DND-41 (cell line): ENCODE data around the gene PTPRJ.

Experiments
- CTCF ChIP-seq: IDR thresholded peaks from 2 replicates; pipeline ENCODE4 v1.5.1; 2012; ENCODE audit warnings: borderline replicate concordance, low read length, moderate library complexity, mild to moderate bottlenecking; ENCODE audit not compliant: poor library complexity, severe bottlenecking; ENCODE audit errors: extremely low read depth
- EZH2 ChIP-seq: IDR thresholded peaks from 3 replicates; pipeline ENCODE4 v1.6.1; 2012; ENCODE audit warnings: borderline replicate concordance, low read depth, mild to moderate bottlenecking, moderate library complexity, low read length, inconsistent platforms; ENCODE audit not compliant: severe bottlenecking

DNA sequence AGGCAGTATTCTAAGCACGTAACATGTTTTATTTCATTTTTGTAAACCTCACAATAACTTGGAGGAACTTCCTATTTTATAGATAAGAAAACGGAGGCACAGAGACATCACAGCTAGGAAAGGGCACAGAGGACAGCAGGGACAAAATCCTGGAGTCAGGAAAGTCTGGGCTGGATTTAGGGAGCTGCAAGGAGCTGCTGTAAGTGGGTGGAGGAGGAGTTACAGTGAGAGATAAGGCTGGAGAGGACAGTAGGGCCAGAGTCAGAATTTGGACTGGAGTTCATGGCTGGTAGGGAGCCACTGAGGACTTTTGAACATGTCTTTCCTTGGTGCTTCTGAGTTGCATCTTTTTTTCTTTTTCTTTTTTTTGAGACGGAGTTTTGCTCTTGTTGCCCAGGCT is 32.2 kb upstream of the PTPRJ start:
- no peak for TF ChIP-seq CTCF
- no peak for TF ChIP-seq EZH2
